A549 (cell line): Measurements from ENCODE around the gene ABCB6. TPM values are rescaled to one million over a fixed set of nuclear protein-coding genes. Genes with fewer than 3 reads are reported as not detected.

ENCODE experiments used
- ATAC-seq, 2 experiments: fragments of 200-7000 bp in 1 of 2; fragments of >200 bp in 1 of 2; cut with Nextera tagmentation in 1 of 2; cut with Tn5 transposase in 1 of 2; 3 replicates each; pipeline versions ENCODE4 v1.8.0 to v1.9.1; 2018 to 2020; ENCODE audit warnings: mild to moderate bottlenecking in 1 of 2, moderate library complexity in 1 of 2
- CTCF ChIA-PET: fragments of 300-600 bp; sonication (Branson Sonifier 250); formaldehyde crosslinking; extraction: SDS; loops from one replicate; lab custom pipeline; 2021; ENCODE audit warnings: antibody characterized with exemption, inconsistent platforms; lab: Yijun Ruan, JAX
- POLR2A ChIA-PET: fragments of 350-600 bp; formaldehyde crosslinking; extraction: SDS; loops from one replicate; lab custom pipeline; 2021; ENCODE audit warnings: antibody characterized with exemption, inconsistent platforms; lab: Yijun Ruan, JAX
- DNase-seq, 2 experiments: peaks; one replicate each; pipeline versions ENCODE4 v3.0.0 to v3.0.0-alpha.2; 2011 to 2016; ENCODE audit warnings: low read depth in 1 of 2, low spot score in 1 of 2
- FAIRE-seq: peaks from 2 replicates; lab custom pipeline; 2011; peaks lifted over from hg19 to GRCh38; lab: Jason Lieb, UNC
- H3K27ac ChIP-seq, 2 experiments: fragments of >200 bp; sonication (Bioruptor Twin); formaldehyde crosslinking; 3 replicates each; pipeline ENCODE4 v1.5.1; 2016 to 2017
- H3K4me1 ChIP-seq: fragments of >200 bp; sonication (Bioruptor Twin); formaldehyde crosslinking; 3 replicates; pipeline ENCODE4 v1.6.1; 2016
- H3K4me2 ChIP-seq: fragments of >200 bp; sonication (Bioruptor Twin); formaldehyde crosslinking; 3 replicates; pipeline ENCODE4 v1.6.1; 2016
- H3K4me3 ChIP-seq: fragments of >200 bp; sonication (Bioruptor Twin); formaldehyde crosslinking; 3 replicates; pipeline ENCODE4 v1.5.1; 2016
- H3K9me3 ChIP-seq: fragments of >200 bp; sonication (Bioruptor Twin); formaldehyde crosslinking; 3 replicates; pipeline ENCODE4 v1.6.1; 2016
- CBX2 ChIP-seq: fragments of 200-600 bp; sonication (generic); IDR thresholded peaks from 2 replicates; pipeline ENCODE4 v1.6.1; 2016; ENCODE audit warnings: low read depth, mild to moderate bottlenecking, borderline replicate concordance
- CBX8 ChIP-seq: fragments of 200-600 bp; sonication (generic); IDR thresholded peaks from 2 replicates; pipeline ENCODE4 v1.6.1; 2016
- CHD2 ChIP-seq: fragments of 150-350 bp; IDR thresholded peaks from 2 replicates; pipeline ENCODE4 v1.6.1; 2014; ENCODE audit warnings: low read length; ENCODE audit not compliant: partially characterized antibody
- EHMT2 ChIP-seq: fragments of 200-600 bp; sonication (generic); IDR thresholded peaks from 2 replicates; pipeline ENCODE4 v1.6.1; 2016; ENCODE audit warnings: antibody characterized with exemption, low read depth, mild to moderate bottlenecking, moderate library complexity
- FOSB ChIP-seq: fragments of 250-450 bp; sonication (Bioruptor Pico); IDR thresholded peaks from 2 replicates; pipeline ENCODE4 v1.5.0; 2020; ENCODE audit warnings: mild to moderate bottlenecking, moderate library complexity
- FOXS1 ChIP-seq: fragments of 250-450 bp; sonication (Bioruptor Pico); IDR thresholded peaks from 2 replicates; pipeline ENCODE4 v1.5.0; 2020; ENCODE audit warnings: mild to moderate bottlenecking, moderate library complexity
- HEYL ChIP-seq: fragments of 250-450 bp; sonication (Bioruptor Pico); IDR thresholded peaks from 2 replicates; pipeline ENCODE4 v1.8.0; 2021; ENCODE audit warnings: mild to moderate bottlenecking, moderate library complexity
- MAFK ChIP-seq: fragments of 450-650 bp; IDR thresholded peaks from 2 replicates; pipeline ENCODE4 v1.6.1; 2014; ENCODE audit not compliant: partially characterized antibody
- MAZ ChIP-seq: fragments of 150-350 bp; IDR thresholded peaks from 2 replicates; pipeline ENCODE4 v1.6.1; 2014; ENCODE audit warnings: antibody characterized with exemption, low read depth, low read length, borderline replicate concordance
- MYC ChIP-seq: IDR thresholded peaks from 2 replicates; pipeline ENCODE4 v1.6.1; 2012; ENCODE audit warnings: mild to moderate bottlenecking, inconsistent platforms, low read length, improper control_type of control experiment, borderline replicate concordance
- NPAS2 ChIP-seq: fragments of 250-450 bp; sonication (Bioruptor Pico); IDR thresholded peaks from 2 replicates; pipeline ENCODE4 v1.8.0; 2022; ENCODE audit warnings: mild to moderate bottlenecking, moderate library complexity, borderline replicate concordance
- PHF8 ChIP-seq: fragments of 200-600 bp; sonication (generic); IDR thresholded peaks from 2 replicates; pipeline ENCODE4 v1.6.1; 2016; ENCODE audit warnings: low read depth, mild to moderate bottlenecking, antibody characterized with exemption, moderate library complexity, borderline replicate concordance
- POLR2AphosphoS2 ChIP-seq: conservative IDR thresholded peaks from 2 replicates; pipeline ENCODE4 v1.6.1; 2012; ENCODE audit warnings: low read length, improper control_type of control experiment, inconsistent platforms
- RARB ChIP-seq: fragments of 250-450 bp; sonication (Bioruptor Pico); IDR thresholded peaks from 2 replicates; pipeline ENCODE4 v1.8.0; 2021; ENCODE audit warnings: mild to moderate bottlenecking, moderate library complexity
- RCOR1 ChIP-seq: fragments of 150-350 bp; IDR thresholded peaks from 2 replicates; pipeline ENCODE4 v1.6.1; 2014; ENCODE audit warnings: antibody characterized with exemption, low read length, low read depth
- TFCP2L1 ChIP-seq: fragments of 250-450 bp; sonication (Bioruptor Pico); IDR thresholded peaks from 2 replicates; pipeline ENCODE4 v1.5.0; 2021; ENCODE audit warnings: mild to moderate bottlenecking
- TP53 ChIP-seq: fragments of 250-450 bp; sonication (Bioruptor Pico); IDR thresholded peaks from 2 replicates; pipeline ENCODE4 v1.5.0; 2021; ENCODE audit warnings: mild to moderate bottlenecking, moderate library complexity
- ZC3H11A ChIP-seq: fragments of 450-650 bp; IDR thresholded peaks from 2 replicates; pipeline ENCODE4 v1.6.1; 2014; ENCODE audit warnings: antibody characterized with exemption, mild to moderate bottlenecking
- ZFP36 ChIP-seq: fragments of 450-650 bp; IDR thresholded peaks from 2 replicates; pipeline ENCODE4 v1.6.1; 2014; ENCODE audit warnings: borderline replicate concordance; ENCODE audit not compliant: partially characterized antibody
- WGBS: methylation state at CpG from one replicate; pipeline ENCODE4 v1.1.6; 2017; ENCODE audit errors: missing lambda C conversion rate; 5-methylcytosine and 5-hydroxymethylcytosine counted together
- polyA plus RNA-seq, 4 experiments: library from polyadenylated mRNA; depleted of rRNA in 3 of 4; stranded (reverse); fragments of >200 nt; fragmentation: RNase III in 1 of 4; extraction: RNeasy Plus Mini Kit Qiagen cat#74134 plus additional on column Dnase treatment in 1 of 4; gene quantifications; 2 replicates in 3 of 4; 3 replicates in 1 of 4; pipeline ENCODE4 v1.2.3, GENCODE V29; 2011 to 2017
- TF ChIP-seq, protein P1 (sequence below): fragments of 250-450 bp; sonication (Bioruptor Pico); IDR thresholded peaks from 2 replicates; pipeline ENCODE4 v1.5.0; 2020; ENCODE audit warnings: low read depth, mild to moderate bottlenecking, moderate library complexity
- TF ChIP-seq, protein P2 (sequence below): fragments of >200 bp; sonication (Bioruptor Twin); formaldehyde crosslinking; IDR thresholded peaks from 3 replicates; pipeline ENCODE4 v1.6.1; 2016
- TF ChIP-seq, protein P3 (sequence below): IDR thresholded peaks from 2 replicates; pipeline ENCODE4 v1.6.1; 2012
- TF ChIP-seq, protein P4 (sequence below): fragments of 450-650 bp; IDR thresholded peaks from 2 replicates; pipeline ENCODE4 v1.6.1; 2014; ENCODE audit warnings: antibody characterized with exemption
- TF ChIP-seq, protein P5 (sequence below): fragments of 250-450 bp; sonication (Bioruptor Pico); IDR thresholded peaks from 2 replicates; pipeline ENCODE4 v1.5.0; 2021; ENCODE audit warnings: mild to moderate bottlenecking, moderate library complexity, borderline replicate concordance

The ABCB6 gene
- polyA plus RNA-seq, 2 of the 4 experiments (the other 2 are of a cell fraction) = 51.3 to 62.5 TPM

DNA sequence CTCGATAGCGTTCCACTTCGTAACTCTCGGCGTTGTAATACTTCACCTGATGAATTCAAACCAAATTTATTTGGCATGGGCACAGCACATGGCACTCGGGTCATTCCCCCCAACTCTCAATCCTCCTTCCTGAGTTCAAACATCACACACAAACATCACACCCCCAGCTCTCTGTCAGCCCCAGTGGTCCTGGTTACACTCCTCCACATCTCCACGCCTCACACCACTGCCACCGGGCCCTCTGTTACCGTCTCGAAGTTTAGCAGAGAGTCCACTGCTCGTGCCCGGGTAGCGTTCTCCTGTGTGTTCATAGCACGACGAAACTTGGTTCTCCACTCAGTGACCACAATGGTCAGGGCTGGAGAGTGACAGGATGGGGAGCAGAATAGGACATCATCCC, 4.6 kb downstream of the ABCB6 start:
- Histone ChIP-seq H3K4me2 (no peak overlapping the region), H3K27ac (no peak overlapping the region), H3K4me3 (no peak overlapping the region), H3K4me1 (peaks cover 25% of the 10 kb centered on the region), H3K9me3 (no peaks in the 10 kb centered on the region)
- ChIA-PET POLR2A (no interaction called here), CTCF (interaction anchor here (1.0 to 8.6 kb wide), 3 partner anchors 43 to 79 kb away, joined by 3 to 56 read pairs (median 7); no protein-coding TSS in a partner anchor)
- TF ChIP-seq, protein P1, sequence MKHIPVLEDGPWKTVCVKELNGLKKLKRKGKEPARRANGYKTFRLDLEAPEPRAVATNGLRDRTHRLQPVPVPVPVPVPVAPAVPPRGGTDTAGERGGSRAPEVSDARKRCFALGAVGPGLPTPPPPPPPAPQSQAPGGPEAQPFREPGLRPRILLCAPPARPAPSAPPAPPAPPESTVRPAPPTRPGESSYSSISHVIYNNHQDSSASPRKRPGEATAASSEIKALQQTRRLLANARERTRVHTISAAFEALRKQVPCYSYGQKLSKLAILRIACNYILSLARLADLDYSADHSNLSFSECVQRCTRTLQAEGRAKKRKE (CRISPR knock-in tag) = no peak
- no peak for TF ChIP-seq TP53 (CRISPR knock-in tag)
- no peak for TF ChIP-seq POLR2AphosphoS2
- TF ChIP-seq, protein P2, sequence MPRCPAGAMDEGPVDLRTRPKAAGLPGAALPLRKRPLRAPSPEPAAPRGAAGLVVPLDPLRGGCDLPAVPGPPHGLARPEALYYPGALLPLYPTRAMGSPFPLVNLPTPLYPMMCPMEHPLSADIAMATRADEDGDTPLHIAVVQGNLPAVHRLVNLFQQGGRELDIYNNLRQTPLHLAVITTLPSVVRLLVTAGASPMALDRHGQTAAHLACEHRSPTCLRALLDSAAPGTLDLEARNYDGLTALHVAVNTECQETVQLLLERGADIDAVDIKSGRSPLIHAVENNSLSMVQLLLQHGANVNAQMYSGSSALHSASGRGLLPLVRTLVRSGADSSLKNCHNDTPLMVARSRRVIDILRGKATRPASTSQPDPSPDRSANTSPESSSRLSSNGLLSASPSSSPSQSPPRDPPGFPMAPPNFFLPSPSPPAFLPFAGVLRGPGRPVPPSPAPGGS = no peak
- TF ChIP-seq CBX2 = no peak
- no peak for TF ChIP-seq ZFP36
- no peak for TF ChIP-seq RCOR1
- TF ChIP-seq MAFK = no peak
- no peak for ATAC-seq
- no peak for DNase-seq
- whole genome bisulfite sequencing = 95% methylated on average over 15 of the region's 15 CpGs
- no peak for FAIRE-seq

DNA sequence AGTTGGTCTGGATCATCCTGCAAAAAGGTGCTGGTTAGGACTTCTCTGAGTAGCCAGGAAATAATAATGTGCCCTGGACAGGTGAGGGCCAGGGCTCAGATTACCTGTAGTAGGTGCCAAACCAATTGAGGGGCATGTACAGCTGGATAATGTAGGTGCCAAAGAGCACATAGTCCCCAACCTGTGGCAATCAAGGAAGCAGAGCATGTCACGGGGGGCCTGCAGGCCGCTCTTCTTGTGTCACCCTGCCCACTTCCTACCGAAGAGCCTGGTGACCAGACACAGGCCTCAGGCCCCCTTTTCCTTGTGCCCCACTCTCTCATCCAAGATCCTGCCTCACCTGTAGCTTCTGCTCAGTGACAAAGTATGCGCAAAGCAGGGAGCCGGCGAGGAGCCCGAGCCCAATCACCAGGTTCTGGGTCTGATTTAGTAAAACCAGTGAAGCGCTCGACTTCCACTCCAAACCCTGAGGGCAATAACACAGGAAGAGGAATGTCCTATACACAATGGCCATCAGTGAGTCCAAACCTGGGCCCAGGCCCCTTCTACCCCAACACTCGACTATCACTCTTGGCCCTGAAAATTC, 5.2 kb downstream of the ABCB6 start:
- Histone ChIP-seq H3K27ac (no peak overlapping the region), H3K4me2 (no peak overlapping the region), H3K9me3 (no peaks in the 10 kb centered on the region)
- WGBS = 93% methylated on average over 10 of the region's 10 CpGs
- POLR2A ChIA-PET = no interaction called here
- TF ChIP-seq, protein P3, sequence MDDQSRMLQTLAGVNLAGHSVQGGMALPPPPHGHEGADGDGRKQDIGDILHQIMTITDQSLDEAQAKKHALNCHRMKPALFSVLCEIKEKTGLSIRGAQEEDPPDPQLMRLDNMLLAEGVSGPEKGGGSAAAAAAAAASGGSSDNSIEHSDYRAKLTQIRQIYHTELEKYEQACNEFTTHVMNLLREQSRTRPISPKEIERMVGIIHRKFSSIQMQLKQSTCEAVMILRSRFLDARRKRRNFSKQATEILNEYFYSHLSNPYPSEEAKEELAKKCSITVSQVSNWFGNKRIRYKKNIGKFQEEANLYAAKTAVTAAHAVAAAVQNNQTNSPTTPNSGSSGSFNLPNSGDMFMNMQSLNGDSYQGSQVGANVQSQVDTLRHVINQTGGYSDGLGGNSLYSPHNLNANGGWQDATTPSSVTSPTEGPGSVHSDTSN = no peak
- TF ChIP-seq CHD2 (no peak), ZC3H11A (no peak), RARB (CRISPR knock-in tag) (no peak), NPAS2 (no peak), FOXS1 (CRISPR knock-in tag) (no peak), PHF8 (no peak), HEYL (no peak), FOSB (no peak), MAZ (no peak), EHMT2 (no peak), TFCP2L1 (CRISPR knock-in tag) (no peak), MYC (no peak), CBX8 (no peak)
- TF ChIP-seq, protein P4, sequence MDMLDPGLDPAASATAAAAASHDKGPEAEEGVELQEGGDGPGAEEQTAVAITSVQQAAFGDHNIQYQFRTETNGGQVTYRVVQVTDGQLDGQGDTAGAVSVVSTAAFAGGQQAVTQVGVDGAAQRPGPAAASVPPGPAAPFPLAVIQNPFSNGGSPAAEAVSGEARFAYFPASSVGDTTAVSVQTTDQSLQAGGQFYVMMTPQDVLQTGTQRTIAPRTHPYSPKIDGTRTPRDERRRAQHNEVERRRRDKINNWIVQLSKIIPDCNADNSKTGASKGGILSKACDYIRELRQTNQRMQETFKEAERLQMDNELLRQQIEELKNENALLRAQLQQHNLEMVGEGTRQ = no peak
- TF ChIP-seq, protein P5, sequence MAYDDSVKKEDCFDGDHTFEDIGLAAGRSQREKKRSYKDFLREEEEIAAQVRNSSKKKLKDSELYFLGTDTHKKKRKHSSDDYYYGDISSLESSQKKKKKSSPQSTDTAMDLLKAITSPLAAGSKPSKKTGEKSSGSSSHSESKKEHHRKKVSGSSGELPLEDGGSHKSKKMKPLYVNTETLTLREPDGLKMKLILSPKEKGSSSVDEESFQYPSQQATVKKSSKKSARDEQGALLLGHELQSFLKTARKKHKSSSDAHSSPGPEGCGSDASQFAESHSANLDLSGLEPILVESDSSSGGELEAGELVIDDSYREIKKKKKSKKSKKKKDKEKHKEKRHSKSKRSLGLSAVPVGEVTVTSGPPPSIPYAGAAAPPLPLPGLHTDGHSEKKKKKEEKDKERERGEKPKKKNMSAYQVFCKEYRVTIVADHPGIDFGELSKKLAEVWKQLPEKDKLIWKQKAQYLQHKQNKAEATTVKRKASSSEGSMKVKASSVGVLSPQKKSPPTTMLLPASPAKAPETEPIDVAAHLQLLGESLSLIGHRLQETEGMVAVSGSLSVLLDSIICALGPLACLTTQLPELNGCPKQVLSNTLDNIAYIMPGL (CRISPR knock-in tag) = no peak
- TF ChIP-seq, all 56 proteins: peak for 0
- no peak for ATAC-seq
- CTCF ChIA-PET = interaction anchor here (1.0 to 8.6 kb wide), 6 partner anchors 37 to 138 kb away, joined by 3 to 56 read pairs (median 4); partner anchors contain the start of gene DNAJB2
- no peak for DNase-seq
- peaks cover 23% of the 10 kb centered on the region for H3K4me1 ChIP-seq
- FAIRE-seq = no peak
- no peak overlapping the region for H3K4me3 ChIP-seq
